Adrenal gland (tissue), 12 donors: ENCODE results near the gene NUP210. TPM values are rescaled to one million over a fixed set of nuclear protein-coding genes. Genes with fewer than 3 reads are reported as not detected.

Experiments
- DNase-seq, 7 donors: peaks; one replicate each; pipeline ENCODE4 v3.0.0-alpha.2; 2019 to 2020
- H3K27ac ChIP-seq, 5 donors: fragments of 200-600 bp; sonication (generic) in 4 of 5; 1 replicate in 3 of 5; 2 replicates in 2 of 5; pipeline versions ENCODE4 v1.5.1 to v1.8.0; 2016 to 2020; ENCODE audit warnings: mild to moderate bottlenecking in 1 of 5
- H3K27me3 ChIP-seq: fragments of 200-600 bp; 2 replicates; pipeline ENCODE4 v1.8.0; 2021
- H3K36me3 ChIP-seq, 2 donors: fragments of 200-600 bp; replicated peaks in 1 of 2; 1 replicate in 1 of 2; 2 replicates in 1 of 2; pipeline versions ENCODE4 v1.5.1 to v1.8.0; 2018 to 2022
- H3K4me1 ChIP-seq, 2 donors: fragments of 200-600 bp; replicated peaks in 1 of 2; 1 replicate in 1 of 2; 2 replicates in 1 of 2; pipeline versions ENCODE4 v1.5.1 to v1.8.0; 2018 to 2021
- H3K4me3 ChIP-seq, 4 donors: fragments of 200-600 bp; sonication (generic) in 3 of 4; one replicate each; pipeline ENCODE4 v1.5.1; 2016 to 2018
- H3K9me3 ChIP-seq, 3 donors: fragments of 200-600 bp; sonication (generic) in 1 of 3; replicated peaks in 1 of 3; 1 replicate in 2 of 3; 2 replicates in 1 of 3; pipeline versions ENCODE4 v1.5.1 to v1.8.0; 2016 to 2021
- CTCF ChIP-seq, 6 experiments: fragments of 450-650 bp in 4 of 6; fragments of 200-600 bp in 2 of 6; sonication (generic) in 1 of 6; IDR thresholded peaks; 1 replicate in 5 of 6; 2 replicates in 1 of 6; pipeline versions ENCODE4 v1.5.1 to v1.8.0; 2016 to 2021; ENCODE audit warnings: antibody characterized with exemption in 6 of 6, mild to moderate bottlenecking in 2 of 6, moderate library complexity in 1 of 6
- POLR2A ChIP-seq, 2 donors: fragments of 450-650 bp; IDR thresholded peaks; one replicate each; pipeline ENCODE4 v1.6.1; 2017; ENCODE audit warnings: antibody characterized with exemption in 2 of 2, mild to moderate bottlenecking in 2 of 2, moderate library complexity in 1 of 2
- WGBS, 4 donors: extraction: QIAGEN DNeasy Blood & Tissue Kit in 2 of 4; methylation state at CpG; one replicate each; pipeline versions ENCODE4 v1.1.5 to v1.1.7; 2013 to 2017; 5-methylcytosine and 5-hydroxymethylcytosine counted together
- intact Hi-C, 2 donors: fragments of 100-400 bp; cut with DNase I; formaldehyde crosslinking; loops; one replicate each; pipeline versions ENCODE4 v1.14.1 to v1.15.0; 2022 to 2023
- polyA plus RNA-seq, 3 donors: library from polyadenylated mRNA; stranded (reverse); fragments of 200-250 nt in 2 of 3; fragments of 350-450 nt in 1 of 3; fragmentation: Illumina TruSeq in 1 of 3; extraction: RNeasy Lipid Tissue Mini Kit (QIAGEN cat#74804) in 1 of 3; gene quantifications; one replicate each; pipeline ENCODE4 v1.2.3, GENCODE V29; 2013 to 2014
- total RNA-seq, 9 donors: library from RNA; depleted of rRNA in 4 of 9; stranded (reverse); fragments of >200 nt in 4 of 9; fragments of 120-200 nt in 1 of 9; fragmentation: NEBNext Ultra II Directional in 1 of 9; extraction: Animal tissue kit (Norgen Biotek cat#: 25700) in 1 of 9; gene quantifications; one replicate each; pipeline versions ENCODE4 v1.1.0 to v1.2.4, GENCODE V29; 2013 to 2023
- donor health status: healthy with polysubstance abuse.
- donor health status: Bipolar disorder and iron deficiency.
- donor health status: DM: yes; HTN: yes; CAD: no.
- donor health status: DM: no; HTN: no; CAD: no.
- donor health status: DM: no; HTN: no; CAD: no.
- donor health status: DM: yes; HTN: yes; CAD: no.

The NUP210 gene
- total and polyA plus RNA-seq, 12 donors, result 3.0 to 15.8 (median 8.6) TPM

- Histone ChIP-seq H3K9me3 (no peaks in the 10 kb centered on the region), H3K4me3 (no peak overlapping the region), H3K36me3 (no peaks in the 10 kb centered on the region), H3K4me1 (peaks cover 0 to 9% of the 10 kb centered on the region in 2 donors), H3K27me3 (peaks cover 28% of the 10 kb centered on the region), H3K27ac (no peak overlapping the region)
- 74 to 85% (median 79%) methylated on average over 9 to 11 of the region's 11 CpGs for WGBS, 4 donors
- no peak for TF ChIP-seq CTCF (IDR thresholded peaks at IDR 0.05)
- TF ChIP-seq POLR2A (IDR thresholded peaks at IDR 0.05), result no peak
- DNase-seq, result no peak
- intact Hi-C loops, result loop anchor here in 1 of 2 donors (10.0 kb wide), 1 partner anchor 190 kb away; no protein-coding TSS in a partner anchor
Measured at GRCh38 chr3:13285007-13285567, 135.0 kb downstream of the NUP210 start.

- Histone ChIP-seq H3K4me1 (peaks cover 0 to 9% of the 10 kb centered on the region in 2 donors), H3K27me3 (peaks cover 28% of the 10 kb centered on the region), H3K36me3 (no peaks in the 10 kb centered on the region), H3K27ac (no peak overlapping the region), H3K4me3 (no peak overlapping the region), H3K9me3 (no peaks in the 10 kb centered on the region)
- no peak for DNase-seq
- 79 to 100% (median 96%) methylated on average over 1 of the region's 1 CpG for WGBS, 4 donors
- TF ChIP-seq CTCF (IDR thresholded peaks at IDR 0.05), result peak in 1 of 6 experiments; percentile 9
- TF ChIP-seq POLR2A (IDR thresholded peaks at IDR 0.05), result no peak
- intact Hi-C loops, result loop anchor here in 1 of 2 donors (10.0 kb wide), 1 partner anchor 189 kb away; no protein-coding TSS in a partner anchor
Measured at GRCh38 chr3:13283877-13284264, 136.3 kb downstream of the NUP210 start.

- Histone ChIP-seq H3K4me3 (peak overlapping the region in 1 of 4 donors; percentile 55), H3K27me3 (peaks cover 28% of the 10 kb centered on the region), H3K9me3 (no peaks in the 10 kb centered on the region), H3K4me1 (peaks cover 0 to 9% of the 10 kb centered on the region in 2 donors), H3K27ac (no peak overlapping the region), H3K36me3 (no peaks in the 10 kb centered on the region)
- no peak for TF ChIP-seq POLR2A (IDR thresholded peaks at IDR 0.05)
- TF ChIP-seq CTCF (IDR thresholded peaks at IDR 0.05), result peak in 3 of 6 experiments; percentile 18 to 31 (median 24)
- no peak for DNase-seq
- intact Hi-C loops, result loop anchor here in 1 of 2 donors (10.0 kb wide), 1 partner anchor 188 kb away; no protein-coding TSS in a partner anchor
- 4 to 17% (median 10%) methylated on average over 21 to 93 of the region's 93 CpGs for WGBS, 4 donors
Measured at GRCh38 chr3:13282986-13283876, 136.9 kb downstream of the NUP210 start.

GRCh38 chr3:13282358-13282985, 137.7 kb downstream of the NUP210 start:
- H3K4me3 ChIP-seq, result peak overlapping the region in 2 of 4 donors; percentile 8 to 55
- no peaks in the 10 kb centered on the region for H3K36me3 ChIP-seq
- H3K27me3 ChIP-seq, result peaks cover 28% of the 10 kb centered on the region
- H3K9me3 ChIP-seq, result no peaks in the 10 kb centered on the region
- WGBS, 4 donors, result 1% methylated on average over 86 to 87 of the region's 87 CpGs; no CpG with 5 or more reads in 2 of the 4 donors
- peak overlapping the region in 2 of 5 donors; percentile 17 to 66 for H3K27ac ChIP-seq
- peaks cover 0 to 9% of the 10 kb centered on the region in 2 donors for H3K4me1 ChIP-seq
- no peak for TF ChIP-seq POLR2A (IDR thresholded peaks at IDR 0.05)
- TF ChIP-seq CTCF (IDR thresholded peaks at IDR 0.05), result no peak
- no peak for DNase-seq
- intact Hi-C loops, result loop anchor here in 1 of 2 donors (10.0 kb wide), 1 partner anchor 188 kb away; no protein-coding TSS in a partner anchor
